Hematopoietic multipotent progenitor cell treated with erythropoietin and hydrocortisone succinate and interleukin-3 and kit ligand, for 6 days (in vitro differentiated cells): ENCODE data around the gene SUMF1.
"Not testable (repeated sequence)": the region's sequence is repeated elsewhere in the genome, so short reads cannot be mapped to it uniquely, and the experiment has no call there.

ENCODE experiments used
- DNase-seq: peaks from one replicate; pipeline ENCODE4 v3.0.0-alpha.2; 2015

The SUMF1 gene

DNA sequence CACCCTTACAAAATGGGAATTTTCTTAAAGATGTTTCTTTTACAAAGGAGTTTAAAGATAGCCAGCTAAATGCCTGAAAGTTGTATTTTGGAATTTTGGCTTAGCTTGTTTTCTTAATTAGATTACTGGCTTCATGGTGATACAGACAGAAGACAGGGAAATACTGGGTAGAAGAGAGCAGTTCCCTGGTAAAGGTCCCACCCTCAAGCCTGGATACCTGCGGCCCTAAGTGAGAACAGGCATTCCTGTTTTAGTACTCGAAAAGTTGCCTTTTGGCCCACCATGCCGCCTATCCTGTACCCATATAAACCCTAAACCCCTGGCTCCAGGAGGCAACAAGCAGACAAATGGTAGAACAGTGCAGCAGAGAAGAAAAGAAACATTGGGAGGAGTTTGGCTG, 134.5 kb downstream of the SUMF1 start:
- DNase-seq, result no peak

DNA sequence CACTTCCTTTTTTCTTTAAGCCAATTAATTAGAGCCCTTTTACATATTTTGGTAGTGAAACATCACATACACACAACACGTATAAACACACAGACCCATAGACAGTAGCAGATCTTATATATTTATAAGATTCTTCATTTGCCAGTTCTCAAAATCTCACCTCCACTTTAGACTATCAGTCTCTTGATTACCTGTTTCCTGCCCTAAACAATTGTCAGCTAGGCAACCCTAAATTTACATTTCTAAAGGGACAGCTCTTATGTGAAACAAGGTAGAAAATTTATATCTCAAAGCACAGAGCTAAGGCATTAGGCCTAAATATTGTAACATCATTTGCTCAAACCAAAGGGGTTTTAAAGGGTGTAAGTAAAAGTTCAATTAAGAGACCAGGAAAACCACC, 135.0 kb downstream of the SUMF1 start:
- no peak for DNase-seq

DNA sequence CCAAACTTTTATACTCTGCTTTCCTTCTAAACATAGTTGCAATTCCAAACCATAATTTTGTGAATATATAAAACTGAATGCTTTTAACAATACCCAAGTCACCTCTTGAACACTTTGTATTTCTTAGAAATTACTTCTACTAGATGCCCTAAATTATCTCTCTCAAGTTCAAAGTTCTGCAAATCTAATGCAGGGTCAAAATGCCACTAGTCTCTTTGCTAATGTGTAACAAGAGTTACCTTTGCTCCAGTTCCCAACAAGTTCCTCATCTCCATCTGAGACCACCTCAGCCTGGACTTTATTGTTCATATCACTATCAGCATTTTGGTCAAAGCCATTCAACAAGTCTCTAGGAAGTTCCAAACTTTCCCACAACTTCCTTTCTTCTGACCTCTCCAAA, 137.3 kb downstream of the SUMF1 start:
- not testable (repeated sequence) for DNase-seq

DNA sequence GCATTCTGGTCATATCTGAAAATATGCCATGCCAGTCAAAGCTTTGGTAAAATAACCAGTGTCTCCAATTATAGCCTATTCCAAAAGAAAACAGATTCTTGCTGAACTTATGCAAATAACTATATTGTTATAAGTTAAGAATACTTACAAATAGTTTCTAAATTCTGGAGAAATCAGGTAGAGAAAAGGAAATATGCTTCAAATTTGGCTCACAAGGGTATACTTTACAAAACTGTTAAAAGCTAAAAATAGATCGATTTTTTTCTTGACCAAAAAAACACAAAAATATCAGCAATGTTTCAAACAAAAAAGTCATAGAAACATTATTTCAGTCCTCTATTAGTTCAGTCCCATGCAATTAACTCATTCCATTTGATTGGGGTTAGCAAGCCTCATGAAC, 140.2 kb downstream of the SUMF1 start:
- DNase-seq, result no peak

DNA sequence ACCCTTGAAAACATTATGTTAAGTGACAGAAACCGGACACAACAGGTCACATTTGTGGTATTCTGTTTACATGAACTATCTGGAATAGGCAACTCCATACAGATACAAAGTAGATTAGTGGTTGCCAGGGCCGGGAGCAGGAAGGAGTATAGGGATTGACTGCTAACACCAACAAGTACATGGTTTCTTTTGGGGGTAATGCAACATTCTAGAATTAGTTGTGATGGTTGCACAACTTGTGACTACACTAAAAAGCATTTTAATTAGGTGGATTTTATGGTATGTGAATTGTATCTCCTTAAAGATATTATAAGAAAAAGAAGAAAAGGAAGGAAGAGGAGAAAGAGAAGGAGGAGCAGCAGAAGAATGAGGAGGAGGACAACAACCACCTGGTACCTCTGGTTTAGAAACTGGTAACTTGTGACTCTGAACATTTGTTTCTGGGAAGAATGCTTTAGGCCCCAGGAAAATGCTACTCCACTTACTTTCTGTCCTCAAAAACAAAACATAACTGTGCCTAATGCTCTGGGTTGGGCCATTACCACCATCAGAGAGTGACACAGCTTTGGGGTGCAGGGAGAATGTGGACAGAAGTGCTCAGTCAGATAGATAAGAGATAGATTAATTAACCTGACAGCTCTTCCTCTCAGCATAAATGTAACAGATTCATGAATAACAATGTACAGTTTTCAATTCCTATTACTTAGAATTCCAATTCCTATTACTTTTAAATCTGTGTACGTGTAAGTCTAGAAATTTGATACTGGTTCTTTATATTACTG, 143.6 kb downstream of the SUMF1 start:
- no peak for DNase-seq

DNA sequence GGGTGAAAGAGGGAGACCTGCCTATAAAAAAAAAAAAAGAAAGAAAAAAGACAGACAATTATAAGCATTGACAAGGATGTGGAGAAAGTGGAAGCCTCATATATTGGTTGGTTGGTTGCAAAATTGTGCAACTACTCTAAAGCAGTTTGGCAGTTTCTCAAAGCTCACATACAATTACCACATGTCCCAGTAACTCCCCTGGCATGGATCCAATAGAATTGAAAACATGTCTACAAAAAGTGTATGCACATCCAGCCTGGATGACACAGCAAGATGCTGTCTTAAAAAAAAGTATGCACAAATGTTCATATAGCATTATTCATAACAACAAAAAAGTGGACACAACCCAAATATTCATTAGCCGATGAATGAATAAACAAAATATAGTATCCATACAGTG, 144.4 kb downstream of the SUMF1 start:
- peak; percentile 93 for DNase-seq

DNA sequence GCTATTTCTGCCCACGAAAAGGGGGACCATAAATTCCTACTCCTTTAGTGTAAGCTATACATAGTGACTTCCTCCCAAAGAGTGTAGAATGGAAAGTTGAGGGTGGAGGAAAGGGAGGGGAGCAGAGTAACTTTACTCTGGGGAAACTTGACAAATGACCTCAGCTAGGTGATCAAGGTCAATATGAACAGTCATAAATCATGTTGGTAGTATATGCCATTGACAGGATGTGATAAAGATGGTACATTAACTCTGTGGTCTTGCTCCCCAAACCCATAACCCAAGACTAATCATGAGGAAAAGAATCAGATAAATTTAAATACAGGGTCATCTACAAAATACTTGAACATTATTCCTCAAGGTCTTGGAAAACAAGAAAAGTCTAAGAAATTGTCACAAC, 145.3 kb downstream of the SUMF1 start:
- no peak for DNase-seq

DNA sequence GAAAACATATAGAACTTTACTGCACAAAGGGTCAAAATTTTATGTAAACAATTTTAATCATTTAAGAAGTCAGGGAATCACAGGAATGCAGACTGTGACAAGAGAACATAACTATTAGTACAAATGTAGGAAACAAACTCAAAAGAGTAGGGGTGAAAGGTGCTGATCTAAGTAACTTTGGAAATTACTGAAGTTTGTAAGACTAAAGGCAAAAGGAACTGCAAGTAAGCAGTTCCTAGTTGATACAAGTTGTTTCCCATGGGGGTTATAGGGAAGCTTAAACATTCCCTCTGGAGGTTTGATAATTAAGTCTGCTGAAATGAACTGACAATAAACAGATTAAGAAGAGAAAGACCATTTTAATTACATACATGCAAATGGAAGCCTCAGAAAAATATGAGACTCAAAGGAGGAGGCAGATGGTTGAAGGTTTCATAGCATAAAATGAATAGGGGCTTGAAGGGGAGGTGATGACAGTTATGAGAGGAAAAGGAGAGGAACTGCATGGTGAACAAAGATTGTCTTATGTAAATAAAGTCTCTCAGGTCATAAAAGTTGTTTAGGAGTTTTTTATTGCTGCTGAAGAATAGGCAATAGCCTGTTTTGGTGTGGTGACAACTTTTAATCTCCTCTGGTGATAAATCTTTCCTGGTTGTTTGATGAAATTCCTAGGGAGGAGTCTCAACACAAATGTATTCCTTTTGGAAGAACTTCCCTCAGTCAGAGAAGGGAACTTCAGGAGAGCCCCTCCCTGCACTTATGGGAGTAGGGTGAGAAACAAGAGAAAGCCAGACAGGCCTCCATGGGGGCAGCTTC, 146.8 kb downstream of the SUMF1 start:
- no peak for DNase-seq

DNA sequence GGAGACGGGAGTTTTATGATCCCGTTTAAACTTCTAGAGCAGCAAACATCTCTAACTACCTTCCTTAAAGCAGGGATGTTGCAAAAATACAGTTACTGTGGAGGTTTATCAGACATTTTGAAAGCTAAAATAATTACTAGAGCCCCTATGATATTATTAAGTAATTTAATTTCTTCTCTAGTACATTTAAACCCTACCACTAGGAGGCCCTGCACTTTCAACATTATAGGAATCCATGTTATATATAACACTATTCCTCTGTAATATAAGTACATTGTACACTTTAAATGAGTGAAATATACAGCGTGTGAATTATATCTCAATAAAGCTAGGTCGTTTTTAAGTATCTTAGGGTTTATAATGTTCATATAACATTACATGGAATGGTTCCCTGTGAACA, 152.4 kb downstream of the SUMF1 start:
- DNase-seq, result peak; percentile 66

DNA sequence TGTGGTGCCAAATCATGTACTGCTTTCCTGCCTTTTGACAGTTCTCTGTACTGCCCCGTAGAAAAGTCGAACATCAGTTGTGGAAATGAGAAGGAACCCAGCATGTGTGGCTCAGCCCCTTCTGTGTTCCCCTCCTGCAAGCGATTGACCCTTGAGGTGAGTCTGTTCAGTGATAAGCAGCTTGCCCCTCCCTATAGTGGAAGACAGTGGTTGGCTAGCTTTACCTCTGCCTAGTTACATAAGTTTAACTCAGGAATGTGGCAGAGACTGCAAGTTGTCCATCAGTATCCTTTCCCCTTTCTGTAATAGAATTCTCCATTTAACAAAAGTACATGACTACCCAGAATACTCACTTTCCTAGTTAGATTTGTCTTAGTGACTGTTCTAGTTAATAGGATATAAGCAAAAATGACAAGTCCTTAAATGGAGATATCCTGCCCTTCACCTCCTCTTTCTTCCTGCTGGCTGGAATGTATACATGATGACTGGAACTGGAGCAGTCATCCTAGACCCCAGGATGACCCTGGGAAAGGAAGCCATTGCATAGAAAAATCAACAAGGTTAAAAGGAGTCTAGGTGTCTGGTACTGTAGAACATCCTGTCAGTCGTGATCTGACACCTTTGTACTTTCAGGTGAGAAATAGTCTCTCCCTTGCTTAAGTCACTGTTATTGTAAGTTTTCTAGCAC, 153.3 kb downstream of the SUMF1 start:
- DNase-seq, result peak; percentile 33

DNA sequence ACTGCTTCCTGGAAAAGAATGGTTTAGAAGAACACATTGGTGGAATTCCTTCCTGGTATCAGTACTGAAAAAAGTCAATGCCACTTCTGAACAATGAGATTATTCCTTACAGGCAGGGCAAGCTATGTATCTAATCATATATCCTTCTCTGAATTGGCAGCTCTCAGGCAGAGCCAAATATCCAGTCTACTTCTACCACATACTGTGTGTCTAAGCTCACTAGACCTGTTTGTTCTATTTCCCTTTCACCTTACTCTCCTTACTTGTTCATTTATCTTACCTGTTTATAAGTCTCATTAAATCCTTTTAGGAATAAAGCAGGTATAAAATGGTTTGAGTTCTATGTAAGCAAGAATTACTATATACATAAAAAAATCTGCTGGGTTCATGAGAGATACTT, 155.6 kb downstream of the SUMF1 start:
- no peak for DNase-seq
